Measurements from ENCODE around the gene ZMYND12.

The ZMYND12 gene

GRCh38 chr1:42439940-42440339, 15.9 kb downstream of the ZMYND12 start:
- no peak for DNase-seq
- no peaks in the 10 kb centered on the region for H3K36me3 ChIP-seq
- no peak overlapping the region for H3K27ac ChIP-seq
- H3K4me3 ChIP-seq (ENCODE audit: low read depth, low read length): no peak overlapping the region
- no peaks in the 10 kb centered on the region for H3K9me3 ChIP-seq (ENCODE audit: severe bottlenecking)
- no peak for TF ChIP-seq CTCF (IDR thresholded peaks at IDR 0.05; ENCODE audit: low read depth, low read length)
- H3K27me3 ChIP-seq (ENCODE audit: insufficient read depth, low read depth, severe bottlenecking): no peaks in the 10 kb centered on the region

GRCh38 chr1:42434340-42434739, 21.5 kb downstream of the ZMYND12 start:
- Histone ChIP-seq H3K4me3 (ENCODE audit: low read depth, low read length) (no peak overlapping the region), H3K27me3 (ENCODE audit: insufficient read depth, low read depth, severe bottlenecking) (no peaks in the 10 kb centered on the region), H3K27ac (no peak overlapping the region), H3K9me3 (ENCODE audit: severe bottlenecking) (no peaks in the 10 kb centered on the region), H3K36me3 (no peaks in the 10 kb centered on the region)
- TF ChIP-seq CTCF (IDR thresholded peaks at IDR 0.05; ENCODE audit: low read depth, low read length): no peak
- DNase-seq: no peak

GRCh38 chr1:42433369-42433768, 22.5 kb downstream of the ZMYND12 start:
- no peak for DNase-seq
- no peak for TF ChIP-seq CTCF (IDR thresholded peaks at IDR 0.05; ENCODE audit: low read depth, low read length)
- Histone ChIP-seq H3K27me3 (ENCODE audit: insufficient read depth, low read depth, severe bottlenecking) (no peaks in the 10 kb centered on the region), H3K36me3 (no peaks in the 10 kb centered on the region), H3K9me3 (ENCODE audit: severe bottlenecking) (no peaks in the 10 kb centered on the region), H3K27ac (no peak overlapping the region), H3K4me3 (ENCODE audit: low read depth, low read length) (no peak overlapping the region)

- Histone ChIP-seq H3K4me3 (ENCODE audit: low read depth, low read length) (no peak overlapping the region), H3K36me3 (no peaks in the 10 kb centered on the region), H3K27ac (no peak overlapping the region), H3K27me3 (ENCODE audit: insufficient read depth, low read depth, severe bottlenecking) (no peaks in the 10 kb centered on the region), H3K9me3 (ENCODE audit: severe bottlenecking) (no peaks in the 10 kb centered on the region)
- no peak for TF ChIP-seq CTCF (IDR thresholded peaks at IDR 0.05; ENCODE audit: low read depth, low read length)
- DNase-seq: no peak
These were observed 23.1 kb downstream of the ZMYND12 start for GRCh38 chr1:42432714-42433113.

GRCh38 chr1:42431514-42431913, 24.3 kb downstream of the ZMYND12 start:
- no peak for DNase-seq
- no peaks in the 10 kb centered on the region for H3K36me3 ChIP-seq
- no peak for TF ChIP-seq CTCF (IDR thresholded peaks at IDR 0.05; ENCODE audit: low read depth, low read length)

GRCh38 chr1:42430286-42431135, 25.3 kb downstream of the ZMYND12 start:
- DNase-seq: no peak
- no peaks in the 10 kb centered on the region for H3K27me3 ChIP-seq (ENCODE audit: insufficient read depth, low read depth, severe bottlenecking)
- no peaks in the 10 kb centered on the region for H3K9me3 ChIP-seq (ENCODE audit: severe bottlenecking)
- H3K27ac ChIP-seq: no peak overlapping the region
- TF ChIP-seq CTCF (IDR thresholded peaks at IDR 0.05; ENCODE audit: low read depth, low read length): no peak
- H3K36me3 ChIP-seq: no peaks in the 10 kb centered on the region
- no peak overlapping the region for H3K4me3 ChIP-seq (ENCODE audit: low read depth, low read length)

More at GRCh38 chr1:42431514-42431913, 24.3 kb downstream of the ZMYND12 start:
- Histone ChIP-seq H3K27ac (no peak overlapping the region), H3K27me3 (ENCODE audit: insufficient read depth, low read depth, severe bottlenecking) (no peaks in the 10 kb centered on the region), H3K4me3 (ENCODE audit: low read depth, low read length) (no peak overlapping the region), H3K9me3 (ENCODE audit: severe bottlenecking) (no peaks in the 10 kb centered on the region)

All from WERI-Rb-1 (cell line).